NCI-H1105 treated with DMSO at 0.1 percent for 48 hours (cell line): ENCODE results near the gene ASTN2.
"Not testable (repeated sequence)": the region's sequence is repeated elsewhere in the genome, so short reads cannot be mapped to it uniquely, and the experiment has no call there.

Experiments
- DNase-seq: peaks from one replicate; lab custom pipeline; 2025; lab: John Stamatoyannopoulos, UW

Gene ASTN2

DNA sequence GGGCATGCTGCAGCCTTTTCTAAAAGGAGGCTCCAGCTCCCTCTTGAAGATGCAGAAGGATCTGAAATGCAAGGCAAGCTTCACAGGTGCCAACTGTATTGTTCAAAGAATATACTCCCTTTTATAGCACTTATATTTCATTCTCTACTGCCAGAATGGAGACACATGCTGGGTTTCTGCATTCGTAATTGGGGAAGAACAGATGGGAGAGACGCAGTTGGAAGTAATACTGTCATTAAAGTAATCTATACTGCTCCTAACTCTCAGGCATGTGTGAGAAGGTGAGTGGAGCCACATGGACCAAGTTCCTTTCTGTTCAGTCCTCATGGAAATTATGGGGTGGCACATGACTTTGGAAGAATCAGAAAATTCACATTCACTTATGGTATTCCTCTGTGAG, 501.3 kb downstream of the ASTN2 start:
- no peak for DNase-seq

DNA sequence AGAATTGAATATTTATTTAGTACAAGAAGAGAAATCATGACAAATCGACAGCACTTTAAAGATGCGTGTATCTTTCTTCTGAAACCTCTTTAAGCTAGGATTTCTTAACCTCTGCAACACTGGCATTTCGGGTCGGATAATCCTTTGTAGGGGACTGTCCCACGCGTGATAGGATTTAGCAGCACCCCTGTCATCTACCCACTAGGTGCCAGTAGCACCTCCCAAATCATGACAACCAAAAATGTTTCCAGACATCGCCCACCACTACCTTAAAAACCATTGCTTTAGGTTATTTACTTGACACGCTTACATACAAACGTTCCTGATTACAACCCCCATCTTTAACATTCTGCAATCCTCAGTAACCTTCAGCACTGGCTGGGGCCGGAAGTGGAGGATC, 504.7 kb downstream of the ASTN2 start:
- no peak for DNase-seq

GRCh38 chr9:116907989-116908388, 506.9 kb downstream of the ASTN2 start:
- no peak for DNase-seq

DNA sequence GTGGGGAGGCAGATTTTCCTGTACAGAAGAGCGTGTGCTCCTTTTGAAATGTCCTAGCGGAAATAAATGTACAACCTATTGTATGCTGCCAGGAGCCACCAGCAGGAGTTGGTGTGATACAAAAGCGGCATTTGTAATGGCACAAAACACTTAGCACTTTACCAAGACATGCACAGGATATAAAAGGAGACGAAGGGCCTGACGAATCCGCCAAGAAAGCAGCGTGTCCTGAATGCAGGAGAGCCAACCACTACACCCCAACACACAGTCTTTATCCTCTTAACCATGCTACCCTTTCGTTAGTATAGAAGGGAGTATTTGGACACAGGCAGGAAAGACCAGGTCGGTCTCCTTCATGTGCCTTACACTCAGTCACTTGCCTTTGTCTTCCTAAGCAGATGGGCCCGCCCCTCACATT, 509.7 kb downstream of the ASTN2 start:
- no peak for DNase-seq

GRCh38 chr9:116904165-116904564, 510.7 kb downstream of the ASTN2 start:
- no peak for DNase-seq

DNA sequence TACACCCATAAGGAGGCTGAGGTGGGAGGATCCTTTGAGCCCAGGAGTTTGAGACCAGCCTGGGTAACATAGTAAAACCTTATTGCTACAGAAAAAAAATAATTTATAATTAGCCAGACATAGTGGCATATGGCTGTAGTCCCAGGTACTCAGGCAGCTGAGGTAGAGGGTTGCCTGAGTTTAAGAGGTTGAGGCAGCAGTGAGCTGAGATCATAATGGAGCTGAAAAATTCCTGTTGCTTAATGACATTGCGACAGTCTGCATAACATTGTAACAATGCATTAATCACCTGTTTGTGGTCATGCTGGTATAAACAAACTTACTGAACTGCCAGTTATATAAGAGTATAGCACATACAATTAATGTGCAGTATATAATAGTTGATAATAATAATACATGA, 513.6 kb downstream of the ASTN2 start:
- DNase-seq = no peak

- DNase-seq = no peak
Measured at GRCh38 chr9:116900543-116900942, 514.3 kb downstream of the ASTN2 start.

DNA sequence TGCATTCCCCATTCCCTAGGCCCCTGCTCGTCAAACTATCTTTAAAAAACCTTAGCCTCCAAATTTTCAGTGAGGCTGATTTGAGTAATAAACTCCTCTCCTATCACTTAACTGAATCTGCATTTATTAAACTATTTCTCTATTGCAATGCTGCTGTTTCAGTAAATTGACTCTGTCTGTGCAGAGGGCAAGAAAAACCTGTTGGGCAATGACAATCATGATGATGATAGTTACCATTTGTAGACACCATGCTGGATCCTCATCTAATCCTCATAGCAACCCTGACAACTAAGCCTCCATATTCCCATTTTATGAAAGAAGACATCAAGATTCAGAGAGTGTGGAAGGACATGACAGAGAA, 514.9 kb downstream of the ASTN2 start:
- DNase-seq = no peak

- DNase-seq = no peak
Measured at GRCh38 chr9:116899337-116900006, 515.4 kb downstream of the ASTN2 start.

DNA sequence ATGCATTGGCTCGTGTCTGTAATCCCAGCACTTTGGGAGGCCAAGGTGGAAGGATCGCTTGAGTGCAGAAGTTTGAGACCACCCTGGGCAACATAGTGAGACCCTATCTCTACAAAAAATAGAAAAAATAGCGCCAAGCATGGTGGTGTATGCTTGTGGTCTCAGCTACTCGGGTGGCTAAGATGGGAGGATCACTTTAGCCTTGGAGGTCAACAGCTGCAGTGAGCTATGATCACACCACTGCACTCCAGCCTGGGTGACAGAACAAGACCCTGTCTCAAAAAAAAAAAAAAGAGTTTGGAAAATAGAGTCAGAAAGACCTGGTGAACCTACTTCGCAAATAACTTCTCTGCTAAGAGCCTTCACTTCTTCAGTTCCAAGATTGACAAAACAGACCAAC, 516.7 kb downstream of the ASTN2 start:
- DNase-seq = not testable (repeated sequence)

- DNase-seq = no peak
Measured at GRCh38 chr9:116897201-116897600, 517.7 kb downstream of the ASTN2 start.

GRCh38 chr9:116895961-116896360, 518.9 kb downstream of the ASTN2 start:
- no peak for DNase-seq

DNA sequence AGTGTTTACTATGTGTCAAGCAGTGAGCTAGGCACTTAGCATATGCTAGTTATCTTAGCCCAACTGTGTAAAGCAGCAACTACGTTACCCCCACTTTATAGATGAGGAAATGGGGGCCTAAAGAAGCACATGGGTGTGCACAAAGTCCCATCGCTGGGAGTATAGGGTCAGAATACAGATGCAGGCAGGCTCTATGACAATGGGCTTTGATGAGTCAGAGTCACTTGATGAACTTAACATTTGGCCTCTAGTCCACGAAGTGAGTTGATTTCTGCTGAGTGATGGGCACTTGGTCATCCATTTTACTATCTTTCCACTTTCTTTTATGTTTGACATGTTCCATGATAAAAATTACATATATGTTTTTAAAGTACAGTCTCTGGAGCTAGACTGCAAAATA, 523.4 kb downstream of the ASTN2 start:
- DNase-seq = no peak

DNA sequence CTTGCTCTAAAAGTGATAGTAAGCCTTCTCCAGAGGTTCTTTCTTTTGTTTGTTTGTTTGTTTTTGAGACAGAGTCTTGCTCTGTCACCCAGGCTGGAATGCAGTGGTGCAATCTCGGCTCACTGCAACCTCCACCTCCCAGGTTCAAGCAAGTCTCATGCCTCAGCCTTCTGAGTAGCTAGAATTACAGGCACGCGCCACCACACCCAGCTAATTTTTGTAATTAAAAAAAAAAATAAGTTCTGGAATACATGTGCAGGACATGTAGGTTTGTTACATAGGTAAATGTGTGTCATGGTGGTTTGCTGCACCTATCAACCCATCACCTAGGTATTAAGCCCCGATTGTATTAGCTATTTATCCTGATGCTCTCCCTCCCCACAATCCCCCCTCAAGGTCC, 526.4 kb downstream of the ASTN2 start:
- DNase-seq = not testable (repeated sequence)

DNA sequence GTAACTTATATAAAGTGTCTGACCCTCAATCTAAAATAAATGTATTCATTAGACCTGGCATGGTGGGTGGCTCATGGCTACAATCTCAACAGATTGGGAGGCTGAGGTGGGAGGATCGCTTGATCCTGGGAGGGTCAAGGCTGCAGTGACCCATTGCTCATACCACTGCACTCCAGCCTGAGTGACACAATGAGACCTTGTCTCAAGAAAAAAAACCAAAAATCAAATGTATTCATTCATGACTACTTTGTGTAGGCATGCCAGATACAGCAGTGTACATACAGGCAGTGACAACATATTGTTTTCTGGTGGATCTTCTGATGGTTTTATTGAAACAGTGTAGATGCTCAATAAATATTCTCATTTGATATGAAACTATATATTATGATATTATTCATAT, 526.8 kb downstream of the ASTN2 start:
- DNase-seq = no peak

- DNase-seq = no peak
Measured at GRCh38 chr9:116883676-116884075, 531.2 kb downstream of the ASTN2 start.

DNA sequence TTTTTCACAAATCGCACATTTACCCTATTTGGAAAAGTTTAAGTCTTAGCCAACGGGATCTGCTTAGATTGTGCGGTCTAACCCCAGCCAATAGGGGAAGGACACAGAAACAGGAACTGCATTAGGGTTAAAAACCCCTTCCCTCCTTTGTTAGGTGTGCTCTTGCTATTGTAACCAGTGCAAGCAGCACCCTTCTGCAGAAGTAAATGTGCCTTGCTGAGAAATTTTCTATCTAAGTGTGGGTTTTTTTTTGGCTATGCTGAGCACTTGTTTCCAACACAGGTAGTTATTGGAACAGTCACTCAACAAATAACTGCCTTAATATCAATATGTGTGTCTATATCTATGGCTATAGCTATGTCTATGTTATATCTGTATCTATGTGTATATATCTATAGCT, 537.8 kb downstream of the ASTN2 start:
- DNase-seq = no peak

GRCh38 chr9:116875576-116875975, 539.3 kb downstream of the ASTN2 start:
- DNase-seq = no peak

GRCh38 chr9:116873937-116874914, 540.6 kb downstream of the ASTN2 start:
- DNase-seq = no peak

DNA sequence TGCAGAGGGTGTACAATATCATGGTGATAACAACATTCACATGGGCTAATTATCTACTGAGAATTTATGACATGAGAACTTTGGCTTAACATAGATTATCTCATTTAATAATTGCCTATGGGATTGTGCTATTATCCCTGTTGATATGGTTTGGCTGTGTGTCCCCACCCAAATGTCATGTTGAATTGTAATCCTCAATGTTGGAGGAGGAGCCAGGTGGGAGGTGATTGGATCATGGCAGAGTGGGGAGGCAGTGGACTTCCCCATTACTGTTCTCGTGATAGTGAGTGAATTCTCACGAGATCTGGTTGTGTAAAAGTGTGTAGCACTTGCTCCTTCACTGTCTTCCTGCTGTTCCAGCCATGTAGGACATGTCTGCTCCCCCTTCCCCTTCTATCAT, 541.4 kb downstream of the ASTN2 start:
- no peak for DNase-seq

DNA sequence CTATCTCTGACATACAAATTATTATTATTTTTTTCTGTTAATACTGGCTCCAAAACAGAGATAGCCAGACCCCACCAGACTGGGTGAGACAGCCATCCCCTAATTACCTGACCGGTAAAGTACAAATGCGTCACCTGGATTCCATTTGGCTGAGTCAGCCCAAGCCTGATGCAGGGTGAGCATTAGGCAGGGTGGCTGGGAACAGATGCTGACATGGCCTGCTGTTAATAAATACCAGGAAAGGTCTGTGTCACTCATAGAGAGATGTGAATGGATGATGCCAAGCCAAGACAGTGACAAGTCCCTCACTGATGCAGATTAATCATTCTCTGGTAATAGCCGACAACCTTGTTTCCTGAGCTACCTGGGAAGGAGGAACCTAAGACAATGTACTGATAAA, 544.3 kb downstream of the ASTN2 start:
- DNase-seq = no peak

- DNase-seq = no peak
Measured at GRCh38 chr9:116868201-116868600, 546.7 kb downstream of the ASTN2 start.

DNA sequence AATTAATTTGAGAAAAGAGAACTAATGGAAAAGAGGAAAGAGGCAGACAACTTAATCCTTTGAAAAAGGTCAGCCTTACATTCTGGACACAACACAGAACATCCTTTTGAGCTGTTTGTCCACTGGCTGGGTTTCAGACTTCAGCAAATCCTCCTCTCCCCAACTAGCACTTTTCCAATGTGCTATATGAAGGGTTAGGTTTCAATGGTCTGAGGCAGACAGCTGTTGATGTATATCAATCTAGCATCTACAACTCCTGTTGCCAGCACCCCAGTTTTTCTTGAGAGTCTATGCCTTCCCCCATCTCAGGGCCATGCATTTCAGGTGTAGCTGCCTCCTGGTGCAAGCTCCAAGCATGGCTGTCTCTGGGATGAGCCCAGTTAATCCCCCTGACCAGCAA, 553.5 kb downstream of the ASTN2 start:
- no peak for DNase-seq
